HG03175 (cell line): Measurements from ENCODE around the gene NAT8L.

ENCODE experiments used
- ATAC-seq: cut with Tn5 transposase; IDR thresholded peaks from one replicate; pipeline ENCODE4 v1.9.1; 2021; ENCODE audit warnings: mild to moderate bottlenecking, moderate library complexity; ENCODE audit not compliant: unreplicated experiment

Gene NAT8L

DNA sequence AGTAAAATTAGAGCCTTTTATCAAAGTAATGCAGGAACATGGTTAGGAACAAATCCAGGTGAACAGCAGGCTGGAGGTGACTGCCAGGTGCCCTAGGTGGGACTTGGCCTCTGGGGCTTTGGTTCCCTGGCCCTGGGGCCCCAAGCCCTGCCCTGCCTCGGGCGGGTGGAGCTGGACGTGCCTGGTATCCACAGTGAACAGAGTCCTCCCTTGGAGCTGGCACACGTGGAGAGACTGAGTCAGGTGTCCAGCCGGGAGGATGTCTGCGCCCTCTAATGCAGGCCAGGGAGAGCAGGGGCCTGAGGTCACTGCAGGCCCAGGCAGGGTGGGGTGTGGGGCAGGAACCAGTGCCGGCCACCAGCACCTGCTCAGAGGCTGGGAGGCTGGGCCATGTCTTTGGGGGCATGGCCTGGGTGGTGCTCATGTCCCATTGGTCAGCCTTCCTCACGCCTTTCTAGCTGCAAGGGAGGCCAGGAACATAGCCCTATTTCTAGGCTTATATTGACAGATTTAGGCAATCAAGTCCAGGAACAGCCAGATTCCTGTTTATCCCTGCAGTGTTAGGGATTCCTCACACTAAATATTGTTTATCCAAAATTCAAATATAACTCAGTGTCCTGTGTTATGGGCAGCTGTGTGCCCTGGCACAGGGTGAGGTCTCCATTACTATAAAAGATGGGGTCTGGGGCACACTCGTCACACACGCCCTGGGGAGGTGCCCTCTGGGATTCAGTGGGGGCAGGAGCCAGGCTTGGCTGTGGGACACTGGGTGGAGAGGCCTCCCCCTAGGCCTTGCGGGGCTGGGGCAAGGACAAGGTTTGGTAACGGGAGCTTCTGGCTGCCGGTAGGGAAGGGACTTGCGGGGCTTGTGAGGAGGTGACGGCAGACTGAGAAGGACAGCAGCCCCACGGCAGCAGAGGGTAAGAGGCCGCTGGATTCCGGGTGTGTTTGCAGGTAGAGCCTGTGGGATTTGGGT, 14.3 kb upstream of the NAT8L start:
- no peak for ATAC-seq

DNA sequence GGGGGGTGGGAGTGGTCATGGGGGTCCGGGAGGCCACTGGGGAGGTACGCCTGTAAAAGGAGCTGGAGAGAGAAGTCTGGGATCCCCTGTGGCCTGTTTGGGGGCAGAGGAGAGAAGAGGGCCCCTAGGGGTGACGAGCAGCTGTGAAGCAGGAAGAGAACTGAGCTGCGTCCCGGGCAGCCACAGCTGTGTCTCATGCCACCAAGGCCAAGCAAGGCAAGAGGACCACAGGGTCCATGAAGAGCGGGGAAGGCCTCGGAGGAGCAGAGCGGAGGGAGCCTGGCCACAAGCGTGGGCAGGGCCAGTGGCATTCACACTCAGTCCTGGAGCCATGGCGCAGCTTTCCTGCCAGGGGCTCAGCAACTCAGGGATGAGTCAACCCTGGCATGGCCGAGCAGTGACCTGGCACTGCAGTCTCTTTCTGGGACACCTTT, 13.6 kb upstream of the NAT8L start:
- no peak for ATAC-seq

DNA sequence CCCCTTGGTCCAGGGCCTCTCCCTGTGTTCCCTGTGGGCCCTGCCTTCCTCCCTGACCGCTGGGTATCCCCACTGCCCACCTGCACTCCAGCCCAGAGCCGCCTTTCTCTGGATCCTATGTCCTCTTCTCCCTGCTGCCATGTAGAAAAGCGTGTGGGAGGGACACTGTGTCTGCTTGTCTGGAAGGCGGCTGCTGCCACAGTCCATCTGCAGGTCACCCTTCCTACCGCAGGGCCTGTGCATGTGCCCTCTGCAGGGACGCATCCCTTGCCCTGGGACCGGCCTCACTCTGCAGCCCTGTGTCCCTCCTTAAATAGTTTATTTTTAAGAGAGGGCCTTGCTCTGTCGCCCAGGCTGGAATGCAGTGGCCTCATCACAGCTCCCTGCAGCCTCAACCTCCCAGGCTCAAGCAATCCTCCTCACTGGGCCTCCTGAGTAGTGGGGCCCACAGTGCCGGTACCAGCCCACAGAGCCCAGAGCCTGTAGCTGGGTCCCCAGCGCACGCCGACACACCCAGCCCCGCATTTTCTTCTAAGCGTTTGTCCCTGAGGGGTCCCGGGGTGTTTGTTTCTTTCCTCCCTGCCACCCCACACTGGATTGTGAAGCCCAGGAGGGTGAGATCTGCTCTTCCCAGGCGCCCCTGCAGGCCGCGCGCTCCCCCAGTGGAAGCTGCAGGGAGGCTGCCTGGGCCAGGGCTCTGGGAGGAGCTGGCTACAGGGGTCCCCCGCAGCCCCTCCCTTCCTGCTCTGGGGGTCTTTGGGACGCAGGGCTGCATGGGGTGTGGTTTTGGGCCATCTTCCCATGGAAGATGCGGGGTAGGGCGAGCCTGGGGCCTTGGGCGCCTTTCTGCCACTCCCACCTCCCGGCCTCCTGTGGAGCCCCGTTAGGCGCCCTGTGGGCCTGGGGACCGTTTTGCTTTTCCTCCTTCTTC, 12.8 kb upstream of the NAT8L start:
- ATAC-seq: no peak

DNA sequence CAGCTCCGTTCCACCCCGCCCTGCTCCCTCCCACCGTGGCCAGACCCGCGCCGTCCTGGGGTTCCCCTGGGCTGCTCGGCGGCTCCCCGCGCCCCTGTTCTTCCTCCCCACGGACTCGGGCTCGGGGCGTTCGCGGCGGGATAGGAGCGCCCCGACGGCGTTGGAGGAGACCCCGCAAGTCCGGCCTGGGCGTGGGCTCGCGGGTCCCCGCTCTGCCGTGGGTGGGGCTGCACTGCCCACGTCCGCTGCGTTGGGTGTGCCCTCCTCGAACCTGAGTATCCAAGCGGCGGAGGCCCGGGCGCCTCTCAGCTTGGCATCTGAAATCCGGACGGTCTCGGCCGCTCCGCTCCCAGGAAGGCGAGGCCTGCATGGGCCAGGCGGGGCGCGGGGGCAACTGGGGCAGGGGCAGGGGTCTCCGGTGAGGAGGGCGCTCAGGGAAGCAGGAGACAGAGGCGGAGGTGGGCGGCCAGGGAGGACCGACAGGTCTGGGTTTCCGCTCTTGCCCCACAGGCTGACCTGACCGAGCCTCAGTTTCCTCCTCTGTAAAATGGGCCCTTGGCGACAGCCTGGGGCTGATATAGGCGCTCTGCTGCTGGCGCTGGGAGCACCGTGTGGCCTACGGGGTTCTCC, 12.0 kb upstream of the NAT8L start:
- no peak for ATAC-seq

DNA sequence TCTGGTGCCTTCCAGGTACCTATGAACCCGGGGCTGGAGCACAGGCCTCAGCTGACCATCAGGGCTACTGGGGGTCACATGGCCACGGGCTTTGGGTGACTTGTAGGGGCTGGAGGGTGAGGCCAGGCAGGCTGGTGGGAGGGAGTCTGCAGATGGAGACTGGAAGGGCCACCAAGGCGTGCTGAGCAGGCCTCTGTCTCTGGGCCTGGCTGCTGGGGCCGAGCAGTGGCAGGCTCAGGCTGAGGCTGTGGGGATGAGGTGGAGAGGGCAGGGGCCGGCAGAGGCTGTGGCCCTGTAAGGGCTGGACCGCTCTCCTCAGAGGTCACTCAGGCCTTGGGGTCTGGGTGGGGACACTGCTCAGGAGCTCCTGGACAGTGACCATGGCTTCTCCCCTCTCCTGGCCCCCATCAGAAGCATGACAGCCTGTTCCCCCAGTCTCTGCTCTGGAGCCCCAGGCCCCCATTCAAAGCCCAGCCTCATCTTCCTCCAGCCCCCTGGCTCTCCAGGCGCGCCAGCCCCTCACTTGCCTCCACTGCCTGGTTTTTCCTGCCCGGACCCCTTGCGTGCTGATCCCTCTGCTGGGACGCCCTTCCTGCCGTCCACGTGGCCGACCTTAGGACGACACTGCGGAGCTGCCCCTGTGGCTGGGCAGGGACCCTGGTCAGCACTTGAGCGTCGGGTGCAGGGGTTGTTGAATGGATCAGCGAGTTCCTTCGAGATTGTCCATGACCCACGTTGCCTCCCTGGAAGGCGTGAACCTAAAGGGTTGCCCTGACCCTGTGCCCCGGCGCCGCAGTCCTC, 11.1 kb upstream of the NAT8L start:
- ATAC-seq: no peak

DNA sequence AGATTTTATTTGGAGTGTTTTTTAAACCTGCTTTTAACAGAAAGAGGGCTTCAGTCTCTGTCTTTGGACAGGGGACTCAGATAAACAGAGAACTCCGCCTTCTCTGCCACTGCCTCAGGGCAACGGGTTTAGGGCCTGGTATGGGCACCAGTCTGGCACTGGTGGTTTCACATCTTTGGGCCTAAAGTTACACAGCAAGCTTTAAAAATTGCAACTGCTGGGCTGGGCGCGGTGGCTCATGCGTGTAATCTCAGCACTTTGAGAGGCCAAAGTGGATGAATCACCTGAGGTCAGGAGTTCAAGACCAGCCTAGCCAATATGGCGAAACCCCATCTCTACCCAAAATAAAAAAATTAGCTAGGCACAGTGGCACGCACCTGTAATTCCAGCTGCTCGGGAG, 10.3 kb upstream of the NAT8L start:
- ATAC-seq: no peak

DNA sequence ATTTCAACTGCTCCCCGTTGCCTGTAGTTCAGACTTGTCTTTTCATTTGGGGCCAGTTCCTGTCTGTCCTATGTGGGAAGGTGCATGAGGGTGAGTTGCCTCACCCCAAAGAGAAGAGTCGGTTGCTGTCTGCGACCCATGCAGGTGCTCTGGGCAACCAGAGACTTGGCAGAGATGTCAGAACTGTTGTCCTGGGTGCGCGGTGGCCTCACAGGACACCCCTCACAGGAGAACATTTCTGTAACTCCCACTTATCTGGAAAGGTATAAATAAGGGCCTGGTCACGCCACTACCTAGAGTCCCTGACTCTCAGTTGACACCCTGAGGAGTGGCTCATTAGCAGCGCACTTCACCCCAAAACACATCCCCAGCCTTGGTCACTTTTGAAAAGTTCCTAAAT, 9.7 kb upstream of the NAT8L start:
- no peak for ATAC-seq

DNA sequence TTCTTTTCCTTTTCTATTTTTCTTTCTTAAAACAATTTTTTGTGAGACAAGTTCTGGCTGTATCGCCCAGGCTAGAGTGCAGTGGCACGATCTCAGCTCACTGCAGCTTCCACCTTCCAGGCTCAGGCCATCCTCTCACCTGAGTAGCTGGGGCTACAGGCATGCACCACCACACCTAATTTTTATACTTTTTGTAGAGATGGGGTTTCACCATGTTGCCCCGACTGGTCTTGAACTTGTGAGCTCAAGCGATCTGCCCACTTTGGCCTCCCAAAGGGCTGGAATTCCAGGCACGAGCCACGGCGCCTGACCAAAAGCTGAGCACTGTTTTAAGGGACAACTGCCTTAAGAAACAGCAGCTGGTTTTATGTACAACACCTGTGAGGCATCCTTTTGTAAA, 9.3 kb upstream of the NAT8L start:
- ATAC-seq: no peak

DNA sequence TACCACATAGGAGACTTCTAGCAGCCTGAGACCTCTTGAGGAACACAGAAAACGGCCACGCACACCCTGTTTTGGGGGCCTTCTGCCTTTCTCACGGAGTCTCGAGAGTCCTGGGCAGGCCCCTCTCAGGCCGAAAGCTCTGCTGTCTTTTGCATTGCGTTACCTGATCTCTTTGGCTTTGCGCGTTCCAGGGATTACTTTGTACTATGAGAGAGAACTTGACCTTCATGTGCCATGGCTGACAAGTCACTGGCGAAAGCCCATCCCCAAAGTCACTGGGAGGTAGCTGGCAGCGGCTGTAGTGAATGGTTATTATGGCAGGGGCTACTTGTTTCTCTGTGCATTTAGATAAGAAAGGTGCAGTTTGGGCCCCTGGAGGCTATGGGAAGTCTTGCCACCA, 8.0 kb upstream of the NAT8L start:
- ATAC-seq: no peak

DNA sequence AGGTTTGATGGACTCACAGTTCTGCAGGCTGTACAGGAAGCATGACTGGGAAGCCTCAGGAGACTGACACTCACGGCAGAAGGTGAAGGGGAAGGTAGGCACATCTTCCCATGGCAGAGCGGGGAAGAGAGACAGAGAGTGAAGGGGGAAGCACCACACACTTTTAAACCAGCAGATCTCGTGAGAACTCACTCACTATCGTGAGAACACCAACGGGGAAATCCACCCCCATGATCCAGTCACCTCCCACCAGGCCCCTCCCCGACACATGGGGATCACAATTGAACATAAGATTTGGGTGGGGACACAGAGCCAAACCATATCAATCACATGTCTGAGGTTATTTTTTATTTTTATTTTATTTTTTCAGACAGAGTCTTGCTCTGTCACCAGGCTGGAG, 4.9 kb upstream of the NAT8L start:
- no peak for ATAC-seq

DNA sequence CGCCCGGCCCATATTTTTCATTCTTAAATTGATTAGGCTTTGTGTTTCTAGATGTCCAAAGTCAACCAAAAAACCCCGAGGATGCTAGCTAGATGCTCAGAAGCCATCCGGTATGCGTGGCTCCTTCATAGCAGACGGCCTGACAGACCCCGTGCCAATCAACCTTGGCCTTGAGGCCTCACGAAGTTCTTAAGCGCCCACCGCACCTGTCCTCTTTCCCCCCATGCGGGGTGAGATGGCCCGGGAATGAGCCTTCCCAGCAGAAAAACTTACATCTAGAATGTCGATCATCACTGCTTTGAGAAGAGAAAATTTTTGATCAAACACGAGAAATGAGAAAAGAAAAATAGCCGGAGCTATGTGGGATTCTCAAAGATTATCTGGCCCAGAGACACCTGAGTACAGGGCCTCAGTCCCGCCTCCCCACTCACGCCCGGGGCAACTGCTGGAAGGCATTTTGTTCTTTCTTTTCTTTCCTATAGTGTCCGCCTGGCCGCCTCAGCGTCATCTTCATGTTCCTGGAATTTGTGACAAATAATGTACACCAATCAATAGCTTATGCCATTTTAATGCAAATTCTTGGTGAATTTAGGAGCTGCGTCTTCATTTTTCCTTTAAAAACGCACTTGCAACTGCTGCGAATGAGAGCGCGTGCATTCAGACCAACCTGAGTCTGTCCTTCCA, 1.6 kb upstream of the NAT8L start:
- ATAC-seq: no peak

DNA sequence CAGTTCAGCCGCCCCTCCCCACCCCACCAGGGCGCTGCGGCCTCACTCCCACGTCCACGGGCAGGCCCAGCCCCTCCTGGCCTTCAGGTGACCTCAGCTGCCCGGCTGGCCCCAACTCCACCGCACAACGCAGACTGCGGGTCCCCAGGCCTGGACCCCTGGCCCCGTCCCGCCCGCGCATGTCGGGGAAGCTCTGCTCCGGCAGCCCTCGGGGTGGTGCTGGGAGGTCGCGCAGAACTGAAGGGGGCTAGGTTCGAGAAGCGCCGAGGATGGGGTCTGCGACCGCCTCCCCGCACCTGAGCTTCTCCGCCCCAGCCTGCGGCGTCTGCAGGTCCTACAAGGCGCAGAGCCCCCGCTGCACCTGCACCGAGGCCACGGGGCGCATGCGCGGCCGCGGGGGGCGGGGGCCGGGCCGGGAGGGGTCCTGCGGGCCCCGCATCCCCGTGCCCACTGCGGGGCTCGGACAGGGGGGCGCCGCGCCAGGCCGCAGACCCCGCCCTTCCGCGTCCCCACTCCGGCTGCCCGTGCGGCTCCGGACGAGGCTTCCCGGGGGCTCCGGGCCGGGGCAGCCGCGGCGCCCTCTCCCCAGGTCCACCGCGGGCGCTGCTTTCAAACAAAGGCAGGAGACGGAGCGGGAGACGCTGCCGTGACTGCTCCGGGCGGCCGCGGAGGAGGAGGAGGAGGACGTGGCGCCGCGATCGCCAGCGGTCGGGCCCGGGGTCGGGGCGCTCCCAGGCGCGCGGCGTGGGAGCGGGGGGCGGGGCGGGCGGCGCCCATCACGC, 672 bp upstream of the NAT8L start:
- ATAC-seq: no peak

DNA sequence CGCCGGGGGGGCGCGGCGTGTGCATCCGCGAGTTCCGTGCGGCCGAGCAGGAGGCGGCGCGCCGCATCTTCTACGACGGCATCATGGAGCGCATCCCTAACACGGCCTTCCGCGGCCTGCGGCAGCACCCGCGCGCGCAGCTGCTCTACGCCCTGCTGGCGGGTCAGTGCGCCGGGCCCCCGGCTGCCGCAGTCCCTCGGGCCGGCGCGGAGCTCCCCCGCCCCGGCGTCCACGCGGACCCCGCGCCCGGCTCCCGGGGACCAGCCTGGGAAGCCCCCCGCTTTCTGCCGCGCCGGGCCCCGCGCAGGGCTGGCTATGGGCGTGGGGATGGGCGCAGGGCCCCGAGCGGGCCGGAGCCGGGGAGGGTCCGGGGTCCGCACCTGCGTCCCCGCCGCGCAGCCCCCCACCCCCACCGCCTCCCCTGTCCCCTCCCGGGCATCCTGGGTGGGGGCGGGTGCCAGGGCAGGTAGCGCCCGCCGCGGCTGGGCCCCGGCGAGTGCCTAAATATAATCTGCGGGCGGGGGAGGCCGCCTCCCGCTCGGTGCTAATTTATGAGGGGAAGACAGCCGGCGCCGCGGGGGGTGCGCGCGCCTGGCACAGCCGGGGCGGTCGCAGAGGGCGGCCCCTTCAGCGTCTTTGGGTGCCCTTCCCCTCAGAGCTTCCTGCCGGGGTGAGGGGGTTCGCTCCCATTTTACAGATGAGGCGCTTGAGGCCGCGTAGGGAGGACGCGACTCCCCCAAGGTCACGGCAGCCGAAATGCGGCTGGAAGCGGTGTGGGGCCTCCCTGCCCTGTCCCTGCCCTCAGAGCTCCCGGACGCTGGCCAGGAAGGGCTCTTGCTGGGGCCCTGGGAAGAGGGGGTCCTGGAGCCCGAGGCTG, 837 bp downstream of the NAT8L start:
- ATAC-seq: no peak

DNA sequence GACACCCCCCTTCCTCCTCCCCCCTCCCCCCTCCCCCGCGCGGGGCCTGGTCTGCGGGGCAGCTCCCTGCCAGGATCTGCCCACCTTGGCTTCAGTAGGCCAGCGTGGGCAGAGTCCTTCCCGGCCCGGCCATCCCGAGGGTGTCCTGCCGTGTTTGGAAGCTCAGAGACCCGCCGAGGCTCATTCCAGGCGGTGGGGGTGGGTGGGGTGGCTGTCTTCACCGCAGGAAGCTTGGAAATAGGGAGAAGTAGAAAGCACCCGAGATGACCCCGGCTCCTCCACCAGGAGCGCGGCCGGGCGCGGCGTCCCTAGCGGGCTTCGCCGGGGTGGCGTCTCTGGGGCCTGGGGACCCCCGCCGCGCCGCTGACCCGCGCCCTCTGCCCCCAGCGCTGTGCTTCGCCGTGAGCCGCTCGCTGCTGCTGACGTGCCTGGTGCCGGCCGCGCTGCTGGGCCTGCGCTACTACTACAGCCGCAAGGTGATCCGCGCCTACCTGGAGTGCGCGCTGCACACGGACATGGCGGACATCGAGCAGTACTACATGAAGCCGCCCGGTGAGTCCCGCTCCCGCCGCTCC, 1.6 kb downstream of the NAT8L start:
- no peak for ATAC-seq

DNA sequence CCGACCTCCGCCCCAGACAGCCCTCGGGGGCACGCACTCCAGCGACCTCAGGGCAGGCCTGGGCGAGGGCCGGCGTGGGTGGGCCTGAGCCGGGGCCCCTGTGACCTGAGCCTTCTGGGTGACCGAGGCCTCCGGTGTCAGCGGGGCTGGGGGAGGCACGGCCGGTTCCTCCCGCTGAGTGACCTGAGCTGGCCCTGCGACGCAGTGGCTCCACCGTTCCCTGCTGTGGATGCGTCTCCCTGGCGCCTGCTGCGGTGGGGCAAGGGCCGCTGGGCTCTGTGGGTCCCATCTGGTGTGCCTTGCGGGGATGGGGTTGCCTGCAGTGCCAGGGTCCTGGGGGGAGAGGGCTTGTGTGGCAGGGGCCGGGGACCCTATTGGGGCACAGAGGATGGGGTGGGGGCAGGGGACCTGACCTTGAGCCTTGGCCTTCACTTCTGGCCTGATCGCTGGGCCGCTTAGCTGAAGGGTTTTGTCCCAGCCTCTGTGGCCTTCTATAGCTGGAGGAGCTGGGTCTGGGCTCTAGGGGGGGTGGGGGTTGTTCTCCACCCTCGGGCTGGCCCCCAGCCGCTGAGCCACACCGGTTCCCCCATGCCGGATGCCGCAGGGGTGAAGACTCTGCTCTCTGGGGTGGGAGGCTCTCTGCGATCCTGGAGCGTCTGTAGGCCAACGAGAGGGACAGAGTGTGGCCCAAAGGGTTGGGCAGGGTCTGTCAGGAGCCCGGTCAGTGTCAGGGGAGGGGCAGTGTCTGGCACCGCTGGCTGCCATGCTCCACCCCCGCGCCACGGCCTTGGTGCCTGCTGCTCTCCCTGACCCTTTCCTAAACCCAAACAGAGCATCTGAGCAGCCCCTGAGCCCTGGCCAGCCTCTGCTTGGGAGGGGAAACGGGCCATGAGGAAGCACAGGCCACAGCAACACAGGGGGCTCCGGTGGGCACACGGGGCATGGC, 2.3 kb downstream of the NAT8L start:
- no peak for ATAC-seq

DNA sequence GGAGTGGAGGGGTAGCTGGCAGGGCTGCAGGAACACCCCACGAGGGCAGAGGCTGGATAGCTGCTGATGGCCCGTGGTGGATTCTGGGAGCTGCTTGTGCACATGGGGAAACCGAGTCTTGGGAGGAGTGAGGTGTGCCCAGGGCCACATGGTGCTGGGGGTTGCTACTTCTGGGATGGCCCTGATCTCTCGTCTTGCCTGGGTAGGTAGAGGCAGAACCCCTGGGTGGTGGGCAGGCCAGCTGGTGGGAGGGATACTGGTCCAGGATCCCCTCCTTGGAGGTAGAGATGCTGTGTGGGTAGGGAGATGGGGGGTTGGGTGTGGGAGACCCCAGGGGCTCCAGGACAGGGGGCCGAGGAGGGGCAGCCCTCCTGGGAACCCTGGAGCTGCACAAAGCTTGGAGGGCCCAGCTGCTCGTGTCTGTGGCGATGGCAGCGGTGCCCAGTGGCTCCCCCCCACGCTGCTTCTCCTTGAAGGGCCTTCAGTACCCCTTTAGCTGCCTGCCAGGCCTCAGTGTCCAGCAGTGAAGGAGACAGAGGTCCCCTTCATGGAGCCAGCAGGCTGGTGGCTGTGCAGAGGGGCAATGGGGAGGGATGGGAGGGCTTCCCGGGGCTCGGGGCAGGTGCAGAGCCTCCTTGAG, 3.2 kb downstream of the NAT8L start:
- no peak for ATAC-seq
